Ureter (tissue), 1 donor: Measurements from ENCODE around the gene ARHGAP8. TPM values are rescaled to one million over a fixed set of nuclear protein-coding genes. Genes with fewer than 3 reads are reported as not detected.
"Not testable (repeated sequence)": the region's sequence is repeated elsewhere in the genome, so short reads cannot be mapped to it uniquely, and the experiment has no call there.

Source experiments
- DNase-seq: peaks from one replicate; pipeline ENCODE4 v3.0.0-alpha.2; 2020; ENCODE audit warnings: low spot score
- total RNA-seq: library from RNA; stranded (reverse); gene quantifications from one replicate; pipeline ENCODE4 v1.2.4, GENCODE V29; 2023
- donor health status: DM: yes; HTN: yes; CAD: no.

ARHGAP8 gene
- total RNA-seq, 1 donor from 2014 or later = 33.7 TPM

DNA sequence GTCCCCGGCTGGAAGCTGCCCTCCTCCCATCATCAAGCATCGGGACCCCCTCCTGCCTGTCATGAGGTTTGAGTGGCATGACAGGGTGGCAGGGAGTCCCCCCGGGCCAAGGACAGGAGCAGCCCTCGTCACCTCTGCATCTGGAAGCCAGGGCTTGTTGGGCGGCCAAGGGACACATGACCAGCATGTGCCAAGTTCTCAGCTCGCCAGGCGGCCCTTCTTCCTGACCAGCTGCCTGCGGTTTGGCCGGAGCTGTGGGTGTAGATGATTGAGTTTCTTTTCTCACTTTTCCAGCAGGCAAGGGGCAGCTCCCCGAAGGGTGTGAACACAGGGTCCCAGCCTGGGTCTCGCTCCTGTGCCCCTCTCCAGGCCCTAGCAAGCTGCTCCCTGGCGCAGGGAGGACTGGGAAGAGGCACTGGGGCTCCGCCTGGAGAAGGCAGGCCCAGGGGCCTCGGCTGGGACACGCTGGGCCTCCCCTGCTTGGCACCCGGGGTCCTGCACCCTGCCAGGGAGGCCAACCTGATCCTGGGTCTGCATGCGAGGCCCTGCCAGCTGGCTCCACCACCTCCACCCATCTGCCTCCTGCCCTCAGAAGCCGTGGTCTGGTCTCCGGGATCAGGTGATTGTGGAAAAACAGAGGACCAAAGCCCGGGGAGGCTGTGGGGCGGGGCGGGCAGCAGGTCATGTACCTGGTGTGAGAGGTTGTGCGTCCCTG, 13.4 kb downstream of the ARHGAP8 start:
- DNase-seq = no peak

DNA sequence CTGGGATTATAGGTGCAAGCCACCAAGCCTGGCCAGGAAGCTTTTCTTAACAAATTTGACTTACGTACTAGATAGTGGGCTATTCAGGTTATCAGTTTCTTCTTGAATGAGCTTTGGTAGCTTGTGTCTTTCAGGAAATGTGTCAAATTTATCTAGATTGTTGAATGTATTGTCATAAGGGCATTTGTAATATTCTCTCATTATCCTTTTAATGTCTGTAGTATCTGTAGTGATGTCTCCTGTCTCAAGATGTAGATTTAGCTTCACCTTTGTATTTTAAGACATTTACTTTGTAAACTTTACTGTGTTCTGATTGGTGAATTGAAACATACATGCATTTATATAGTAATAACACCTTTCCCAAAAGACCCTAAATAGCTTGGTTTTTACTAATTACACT, 20.7 kb downstream of the ARHGAP8 start:
- DNase-seq = no peak

DNA sequence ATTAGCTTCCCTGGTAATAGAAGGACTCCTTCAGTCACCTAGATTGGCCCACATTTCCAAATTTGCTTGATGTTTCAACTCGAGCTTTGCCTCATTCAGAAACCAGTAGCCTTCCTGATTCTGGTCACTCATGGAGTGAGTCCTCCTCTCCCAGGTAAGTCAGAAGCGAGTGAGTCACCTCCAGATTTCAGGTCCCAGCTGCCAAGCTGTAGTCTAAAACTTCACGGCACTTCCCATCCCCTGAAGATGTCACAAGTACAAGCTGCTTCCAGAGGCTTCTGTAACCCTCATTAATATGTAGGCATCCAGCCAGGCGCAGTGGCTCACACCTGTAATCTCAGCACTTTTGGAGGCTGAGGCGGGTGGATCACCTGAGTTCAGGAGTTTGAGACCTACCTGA, 23.5 kb downstream of the ARHGAP8 start:
- DNase-seq = no peak

DNA sequence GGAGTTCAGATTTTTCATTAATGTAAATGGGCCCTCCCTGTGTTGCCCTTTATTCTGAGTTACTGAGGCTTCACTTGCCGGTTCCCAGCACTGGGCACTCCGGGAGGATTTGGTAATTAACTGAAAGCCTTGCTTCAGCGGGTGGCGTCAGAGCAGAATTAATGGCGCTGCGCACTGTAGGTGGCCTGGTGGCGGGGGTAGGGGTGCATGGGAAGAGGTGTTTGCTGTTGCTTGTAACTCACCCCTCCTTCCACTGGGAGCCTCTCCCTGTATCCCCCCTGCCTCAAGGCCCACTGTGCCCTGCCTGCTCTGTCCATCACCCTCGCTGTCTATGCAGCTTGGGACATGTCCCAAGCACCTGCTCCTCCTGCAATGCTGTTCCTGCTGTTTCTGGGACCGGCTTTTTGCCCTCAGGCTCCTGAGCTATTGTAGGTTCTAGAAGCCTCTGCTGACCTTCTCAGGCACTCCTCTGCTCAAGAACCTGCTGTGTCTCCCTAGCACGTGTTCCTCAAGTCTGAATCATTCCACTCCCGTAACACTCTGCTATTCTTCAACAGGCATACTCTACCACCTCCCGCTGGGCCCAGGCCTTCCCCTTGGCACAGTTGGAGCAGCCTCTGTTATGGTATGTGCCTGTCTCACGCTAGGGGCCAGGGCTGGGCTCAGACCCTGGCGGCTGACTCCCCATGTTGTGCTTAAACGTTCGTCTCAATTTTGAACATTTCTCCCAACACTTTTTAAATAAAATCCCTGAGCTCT, 24.4 kb downstream of the ARHGAP8 start:
- no peak for DNase-seq

DNA sequence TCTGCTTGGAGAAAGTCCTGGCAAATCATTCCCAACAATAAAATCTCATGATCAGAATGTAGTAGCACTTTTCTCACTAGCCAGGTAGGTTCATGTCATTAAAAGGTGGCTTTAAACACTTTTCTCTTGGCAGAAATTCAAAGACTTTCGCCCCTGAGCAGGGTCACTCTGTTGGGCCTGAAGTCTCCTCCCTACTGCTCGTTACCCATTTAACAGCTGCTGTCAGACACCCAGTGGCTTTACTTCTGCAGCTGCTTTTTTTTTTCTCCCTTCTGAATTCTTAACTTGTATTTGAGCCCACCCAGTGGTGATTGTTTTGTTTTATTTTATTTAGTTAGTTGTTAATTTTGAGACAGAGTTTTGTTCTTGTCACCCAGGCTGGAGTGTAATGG, 25.0 kb downstream of the ARHGAP8 start:
- no peak for DNase-seq

DNA sequence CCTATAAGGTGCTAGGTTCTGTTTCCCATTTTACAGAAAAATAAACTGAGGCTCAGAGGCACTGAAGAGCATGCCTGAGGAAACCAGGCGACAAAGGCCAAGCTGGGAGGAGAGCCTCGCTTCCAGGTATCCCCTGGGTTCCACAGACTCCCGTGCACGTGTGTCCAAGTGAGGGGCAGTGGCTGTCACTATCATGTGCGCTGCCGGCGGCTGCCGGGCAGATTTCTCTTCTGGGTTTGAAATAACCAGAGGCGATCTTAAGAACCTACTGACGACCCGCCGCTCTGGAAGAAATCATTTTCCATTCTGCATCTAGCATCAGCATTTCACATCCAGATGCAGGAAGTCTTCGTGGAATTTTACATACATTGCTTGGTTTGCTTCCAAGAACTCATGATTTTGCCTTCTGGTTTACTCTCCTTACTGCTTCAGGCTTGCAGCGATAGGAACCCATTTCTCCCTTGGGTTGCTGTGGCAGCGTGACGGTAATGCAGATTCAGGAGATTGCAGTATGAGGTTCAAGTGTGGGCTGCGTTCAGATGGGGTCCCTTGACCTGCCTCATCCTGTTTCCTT, 28.6 kb downstream of the ARHGAP8 start:
- no peak for DNase-seq

DNA sequence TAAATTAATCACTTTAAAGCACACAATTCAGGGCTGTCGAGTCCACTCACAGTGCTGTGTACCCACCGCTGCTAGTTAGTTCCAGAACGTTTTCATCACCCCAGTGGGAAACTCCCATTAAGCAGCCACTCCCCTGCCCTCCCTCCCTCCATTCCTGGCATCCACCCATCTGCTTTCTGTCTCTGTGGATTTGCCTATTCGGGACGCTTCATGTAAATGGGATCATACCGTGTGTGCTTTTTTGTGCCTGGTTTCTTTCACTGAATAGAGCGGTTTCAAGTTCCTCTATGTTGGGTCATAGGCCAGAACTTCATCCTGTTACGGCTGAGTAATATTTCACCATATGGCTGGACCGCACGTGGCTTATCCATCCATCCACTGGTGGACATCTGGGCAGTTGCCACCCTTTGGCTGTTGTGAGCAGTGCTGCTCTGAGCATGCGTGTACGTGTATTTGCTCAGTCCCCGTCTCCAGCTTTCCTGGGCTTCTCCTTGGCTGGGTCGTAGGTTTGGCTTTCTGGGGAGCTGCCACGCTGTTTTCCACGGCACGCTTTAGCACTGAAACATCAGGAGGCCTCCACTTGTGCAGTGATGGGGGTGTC, 30.1 kb downstream of the ARHGAP8 start:
- no peak for DNase-seq

DNA sequence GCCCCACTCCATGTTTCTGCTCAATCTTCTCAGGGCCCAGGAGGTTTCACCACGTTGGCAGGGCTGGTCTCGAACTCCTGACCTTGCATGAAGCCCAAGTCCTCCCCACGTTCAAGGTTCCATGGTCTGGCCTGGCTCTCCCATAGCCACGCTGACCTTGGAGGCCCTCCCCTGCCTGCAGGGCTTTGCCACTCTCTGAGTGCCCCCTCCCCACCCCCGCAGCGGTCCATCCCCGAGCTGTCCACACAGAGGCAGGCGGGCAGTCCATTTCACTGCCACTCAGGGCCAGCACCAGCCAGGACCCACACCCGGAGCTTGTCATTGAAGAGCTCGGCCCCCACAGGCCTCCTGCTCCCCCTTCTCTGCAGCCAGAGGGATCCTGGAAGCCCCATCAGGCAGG, 30.7 kb downstream of the ARHGAP8 start:
- no peak for DNase-seq

DNA sequence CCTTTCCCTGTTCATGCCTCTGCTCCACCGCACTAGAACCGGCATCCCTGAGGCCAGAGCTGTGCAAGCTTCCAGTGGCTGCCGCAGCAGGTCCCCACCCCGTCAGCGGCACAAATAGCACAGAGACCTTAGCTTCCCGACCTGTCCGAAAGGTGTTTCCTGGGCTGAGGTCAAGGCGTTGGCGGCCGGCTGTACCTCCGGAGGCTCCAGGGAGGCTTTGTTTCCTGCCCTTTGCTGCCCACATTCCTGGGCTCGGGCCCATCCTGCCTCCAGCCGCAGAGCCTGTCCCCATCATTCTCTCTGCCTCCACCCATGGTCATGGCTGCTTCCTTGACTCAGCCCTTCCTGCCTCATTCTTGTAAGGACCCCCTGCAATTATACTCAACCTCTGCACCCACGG, 31.2 kb downstream of the ARHGAP8 start:
- DNase-seq = no peak

DNA sequence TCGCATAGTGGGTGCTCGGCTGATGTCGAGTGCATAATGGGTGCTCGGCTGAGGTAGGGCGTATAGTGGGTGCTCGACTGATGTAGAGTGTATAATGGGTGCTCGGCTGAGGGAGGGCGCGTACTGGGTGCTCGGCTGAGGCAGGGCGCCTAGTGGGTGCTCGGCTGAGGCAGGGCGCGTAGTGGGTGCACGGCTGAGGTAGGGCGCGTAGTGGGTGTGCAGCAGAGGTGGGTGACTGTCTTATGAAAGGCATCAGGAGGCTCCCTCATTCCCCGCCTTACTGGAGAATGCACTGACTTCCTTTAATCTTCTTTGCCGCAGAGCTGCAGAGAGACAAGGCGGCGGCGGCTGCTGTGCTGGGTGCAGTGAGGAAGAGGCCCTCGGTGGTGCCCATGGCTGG, 33.8 kb downstream of the ARHGAP8 start:
- DNase-seq = no peak

DNA sequence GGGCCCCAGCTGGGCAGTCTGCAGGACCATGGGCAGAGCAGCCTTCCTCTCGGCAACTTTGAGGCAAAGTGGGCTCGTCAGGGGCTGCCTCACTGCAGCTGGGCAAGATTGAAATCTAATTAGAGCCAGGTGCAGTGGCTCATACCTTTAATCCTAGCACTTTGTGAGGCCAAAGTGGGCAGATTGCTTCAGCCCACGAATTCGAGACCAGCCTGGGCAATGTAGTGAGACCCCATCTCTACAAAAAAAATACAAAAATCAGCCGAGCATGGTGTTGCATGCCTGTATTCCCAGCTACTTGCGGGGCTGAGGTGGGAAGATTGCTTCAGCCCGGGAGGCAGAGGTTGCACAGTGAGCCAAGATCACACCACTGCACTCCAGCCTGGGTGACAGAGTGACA, 34.2 kb downstream of the ARHGAP8 start:
- no peak for DNase-seq

DNA sequence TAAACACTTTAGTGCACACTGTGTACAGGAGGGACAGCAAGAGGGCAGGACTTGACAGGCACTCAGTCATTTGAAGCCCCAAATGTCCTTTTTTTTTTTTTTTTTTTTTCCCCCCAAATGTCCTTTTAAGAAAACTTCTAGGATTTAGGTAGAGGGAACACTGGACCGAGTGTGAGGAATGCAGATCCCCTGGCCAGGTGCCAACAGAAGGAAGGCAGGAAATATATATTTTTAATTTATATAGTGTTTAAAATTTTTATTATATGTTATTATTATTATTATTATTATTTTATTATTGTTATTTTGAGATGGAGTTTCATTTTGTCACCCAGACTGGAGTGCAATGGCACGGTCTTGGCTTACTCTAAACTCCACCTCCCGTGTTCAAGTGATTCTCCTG, 35.5 kb downstream of the ARHGAP8 start:
- no peak for DNase-seq

DNA sequence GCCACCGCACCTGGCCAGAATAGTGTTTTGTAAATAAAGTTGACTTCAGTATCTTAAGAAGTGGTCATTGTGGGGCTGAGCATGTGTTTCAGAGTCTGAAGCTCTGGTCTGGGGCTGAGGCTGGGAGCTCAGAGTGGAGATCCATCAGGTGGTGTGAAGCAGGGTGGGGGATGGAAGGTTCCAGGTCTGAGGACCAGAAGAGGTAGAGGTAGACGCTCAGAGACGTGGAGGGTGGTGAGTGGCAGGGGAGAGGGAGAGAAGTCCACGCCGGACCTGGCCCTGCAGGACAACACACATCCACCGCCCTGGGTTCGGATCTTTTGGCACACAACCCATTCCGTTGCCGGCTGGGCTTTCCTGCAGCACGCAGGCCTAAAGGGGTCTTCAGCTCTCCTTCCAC, 40.7 kb downstream of the ARHGAP8 start:
- no peak for DNase-seq

DNA sequence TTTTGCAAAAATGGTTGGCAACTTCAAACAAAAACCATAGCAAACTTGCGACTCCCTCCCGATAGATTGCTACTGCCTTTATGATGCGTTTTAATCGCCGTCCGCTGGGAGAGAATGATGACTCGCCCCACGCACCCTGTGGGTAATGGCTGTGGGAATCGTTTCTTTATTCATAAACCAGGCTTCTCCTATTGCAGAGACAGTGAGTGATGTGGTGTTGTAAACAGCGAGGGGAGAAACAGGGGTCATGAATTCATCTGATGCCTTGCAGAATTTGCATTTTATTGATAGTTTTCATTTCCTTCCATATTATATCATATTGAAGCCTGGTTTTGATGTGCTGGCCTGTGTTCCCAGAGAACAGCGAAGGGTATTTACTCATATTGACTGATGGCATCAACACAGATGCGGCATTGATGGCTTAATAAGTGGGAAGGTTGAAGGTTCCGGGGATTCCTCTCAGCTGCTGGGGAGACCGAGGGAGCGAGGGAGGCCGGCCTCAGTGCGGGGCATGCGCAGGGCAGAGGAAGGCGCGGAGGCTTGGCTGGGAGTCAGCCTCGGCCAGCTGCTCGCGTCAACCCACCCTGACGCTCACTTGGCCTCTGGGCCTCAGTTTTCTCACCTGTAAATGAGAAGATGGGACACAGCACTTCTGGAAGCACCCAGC, 41.3 kb downstream of the ARHGAP8 start:
- no peak for DNase-seq

DNA sequence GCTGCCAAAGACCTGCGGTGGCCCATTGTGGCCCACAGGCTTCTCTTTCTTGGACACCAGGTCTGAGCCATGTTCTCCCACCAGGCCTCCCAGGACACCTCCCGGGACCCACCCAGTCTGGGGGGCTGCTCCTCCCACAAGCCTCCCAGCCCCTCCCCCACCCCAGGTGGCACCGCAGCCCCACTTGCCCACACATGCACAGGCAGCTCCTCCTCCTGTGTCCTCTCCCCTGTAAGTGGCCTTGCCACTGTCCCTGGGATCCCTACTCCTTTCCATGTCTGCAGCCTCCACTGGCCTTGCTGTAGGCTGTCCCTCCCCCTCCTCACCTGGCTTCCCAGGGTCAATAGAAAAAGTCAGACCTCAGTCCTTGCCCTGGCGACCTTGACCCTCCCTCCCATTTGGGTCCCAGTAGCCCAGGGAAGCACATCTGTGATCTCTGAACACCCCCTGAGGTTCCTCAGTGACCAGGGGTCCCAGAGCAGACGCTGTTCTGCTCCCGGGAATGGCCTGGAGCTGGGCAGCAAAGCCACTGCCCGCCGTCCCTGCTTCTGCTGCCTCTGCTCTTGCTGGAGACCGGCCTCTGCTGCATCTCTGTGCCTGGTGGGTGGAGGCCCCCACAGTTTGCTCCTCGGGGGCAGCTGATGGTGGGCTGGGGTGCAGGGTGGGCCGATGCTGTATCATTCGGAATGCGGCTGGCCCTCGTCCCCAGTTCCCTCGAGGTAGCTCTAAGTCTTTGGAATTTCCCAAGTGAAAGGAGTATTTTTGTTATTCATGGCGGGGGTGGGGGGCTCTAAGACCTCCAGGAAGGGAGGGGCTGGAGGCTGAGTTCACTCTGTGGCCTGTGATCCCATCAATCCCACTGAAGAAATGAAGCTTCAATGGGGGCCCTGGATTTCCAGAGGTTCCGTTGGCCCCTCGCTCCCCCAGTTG, 43.6 kb downstream of the ARHGAP8 start:
- DNase-seq = no peak

DNA sequence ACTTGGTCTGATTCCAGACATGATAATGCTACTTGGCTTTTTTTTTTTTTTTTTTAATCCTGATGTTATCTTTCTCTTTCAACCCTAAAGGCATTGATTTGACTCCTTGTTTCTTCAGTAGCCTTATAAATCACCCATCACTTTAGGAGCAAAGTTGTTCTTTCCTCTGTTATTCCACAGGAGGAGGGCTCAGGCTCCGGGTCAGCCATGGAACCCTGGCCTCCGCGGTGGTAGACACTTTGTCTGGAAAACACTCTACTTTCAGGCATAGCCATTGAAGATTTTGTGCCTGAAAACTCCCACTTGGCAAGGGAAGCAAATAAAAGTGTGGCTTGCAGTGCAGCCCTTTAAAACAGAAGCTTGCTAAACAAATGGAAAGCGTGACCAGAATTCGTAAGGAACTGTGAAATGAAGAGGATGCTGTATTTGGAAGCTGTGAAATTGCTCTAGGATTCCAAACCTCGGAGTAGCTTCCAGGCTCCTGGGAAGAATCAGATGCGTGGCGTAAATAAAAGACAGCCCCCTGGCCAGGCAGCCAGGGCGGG, 44.9 kb downstream of the ARHGAP8 start:
- no peak for DNase-seq

DNA sequence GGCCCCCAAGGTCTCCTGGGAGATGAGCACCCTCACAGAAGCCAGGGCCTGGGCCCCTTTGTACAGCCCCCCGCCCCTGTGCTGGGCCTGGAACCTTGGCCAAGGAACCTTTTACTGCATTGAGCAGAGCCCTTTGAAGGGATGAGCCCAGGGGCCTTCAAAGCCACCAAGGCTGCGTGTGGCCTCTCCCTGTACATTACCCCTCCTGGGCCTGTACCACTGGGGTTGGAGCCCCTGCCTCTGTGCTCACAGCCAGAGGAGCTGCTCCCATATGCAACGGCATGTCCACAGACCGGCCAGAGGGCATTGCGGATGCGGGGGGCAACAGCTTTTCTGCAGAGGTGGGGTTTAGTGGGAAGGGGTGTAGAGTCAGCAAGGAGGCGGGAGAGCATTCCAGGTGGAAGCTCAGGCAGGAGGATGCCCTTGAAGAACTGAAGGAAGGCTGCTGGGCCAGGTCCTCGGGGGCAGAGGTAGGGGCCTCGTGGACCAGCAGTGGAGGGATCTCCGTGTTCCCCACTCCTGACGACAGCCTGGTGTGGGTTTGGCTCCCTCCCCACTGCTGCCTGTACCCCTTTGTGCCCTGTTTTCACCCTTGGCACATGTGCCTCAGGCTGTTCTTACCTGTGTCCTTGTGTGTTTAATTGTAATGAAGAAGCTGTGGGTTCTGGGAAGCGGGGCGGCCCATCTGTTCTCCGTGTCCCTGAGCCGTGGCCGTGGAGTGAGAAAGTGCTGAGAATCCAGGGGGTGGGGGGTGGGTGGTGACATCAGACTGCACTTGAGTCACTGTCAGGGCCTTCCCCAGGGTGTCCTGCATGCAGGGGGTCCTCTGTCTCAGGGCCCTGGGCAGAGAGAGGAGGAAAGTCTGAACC, 46.9 kb downstream of the ARHGAP8 start:
- DNase-seq = no peak

DNA sequence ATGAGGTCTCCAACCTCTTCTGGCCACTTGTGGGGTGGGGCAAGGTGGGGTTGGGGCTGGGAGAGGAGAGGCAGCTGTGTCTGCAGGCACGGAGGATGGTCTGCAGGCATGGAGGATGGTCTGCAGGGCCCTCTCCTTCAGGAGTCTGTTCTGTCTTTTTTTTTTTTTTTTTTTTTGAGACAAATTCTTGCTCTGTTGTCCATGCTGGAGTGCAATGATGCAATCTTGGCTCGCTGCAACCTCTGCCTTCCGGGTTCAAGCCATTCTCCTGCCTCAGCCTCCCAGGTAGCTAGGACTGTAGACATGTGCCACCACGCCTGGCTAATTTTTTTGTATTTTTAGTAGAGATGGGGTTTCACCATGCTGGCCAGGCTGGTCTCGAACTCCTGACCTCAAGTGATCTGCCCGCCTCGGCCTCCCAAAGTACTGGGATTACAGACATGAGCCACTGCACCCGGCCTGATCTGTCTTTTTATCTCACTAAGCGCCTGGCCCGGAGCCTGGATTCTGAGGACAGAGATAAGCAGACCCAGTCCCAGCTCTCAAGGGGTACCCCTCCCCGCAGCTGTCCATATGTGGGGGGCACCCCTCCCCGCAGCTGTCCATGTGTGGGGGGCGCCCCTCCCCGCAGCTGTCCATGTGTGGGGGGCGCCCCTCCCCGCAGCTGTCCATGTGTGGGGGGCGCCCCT, 47.7 kb downstream of the ARHGAP8 start:
- not testable (repeated sequence) for DNase-seq

DNA sequence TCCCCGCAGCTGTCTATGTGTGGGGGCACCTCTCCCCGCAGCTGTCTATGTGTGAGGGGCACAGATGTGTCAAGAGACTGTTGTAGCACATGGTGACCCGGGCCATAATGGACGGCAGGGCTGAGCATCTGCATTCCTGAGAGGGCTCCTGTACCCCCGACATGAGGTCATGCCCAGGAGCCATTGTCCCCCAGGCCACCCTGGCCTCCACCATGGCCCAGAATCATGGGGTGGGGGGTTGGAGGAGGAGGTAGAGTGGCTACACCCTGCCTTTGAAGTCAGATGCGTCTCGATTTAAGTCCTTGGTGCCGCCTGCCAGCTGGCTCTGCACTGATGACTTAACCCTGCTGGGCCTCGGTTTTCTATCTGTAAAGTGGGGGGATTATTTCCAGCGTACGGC, 49.1 kb downstream of the ARHGAP8 start:
- DNase-seq = no peak
